GM12891 (cell line): ENCODE measurements around the gene TBC1D8.

ENCODE experiments used
- DNase-seq: peaks from one replicate; pipeline ENCODE4 v3.0.0; 2011; ENCODE audit warnings: low spot score; ENCODE audit not compliant: insufficient read length
- FAIRE-seq: peaks from 2 replicates; lab custom pipeline; 2011; peaks lifted over from hg19 to GRCh38; lab: Jason Lieb, UNC
- PAX5 ChIP-seq: IDR thresholded peaks from 2 replicates; pipeline ENCODE4 v1.6.1; 2011; ENCODE audit warnings: low read length, moderate library complexity, mild to moderate bottlenecking; ENCODE audit not compliant: insufficient read depth, severe bottlenecking
- POLR2A ChIP-seq: IDR thresholded peaks from 2 replicates; pipeline ENCODE4 v1.6.1; 2011; ENCODE audit warnings: low read depth, low read length, control low read depth
- POLR2AphosphoS5 ChIP-seq: IDR thresholded peaks from 2 replicates; pipeline ENCODE4 v1.6.1; 2011; ENCODE audit warnings: low read depth, low read length, control low read depth
- POU2F2 ChIP-seq: IDR thresholded peaks from 2 replicates; pipeline ENCODE4 v1.6.1; 2011; ENCODE audit warnings: low read depth, mild to moderate bottlenecking, control low read depth, low read length, moderate library complexity
- SPI1 ChIP-seq: IDR thresholded peaks from 2 replicates; pipeline ENCODE4 v1.6.1; 2011; ENCODE audit warnings: low read depth, low read length, control low read depth
- TAF1 ChIP-seq: IDR thresholded peaks from 2 replicates; pipeline ENCODE4 v1.6.1; 2011; ENCODE audit warnings: low read depth, low read length, control low read depth

TBC1D8 gene

GRCh38 chr2:101113441-101114267 lies 37.5 kb downstream of the TBC1D8 start:
- TF ChIP-seq PAX5: no peak
- TF ChIP-seq POLR2AphosphoS5: no peak
- TF ChIP-seq POLR2A: no peak
- TF ChIP-seq POU2F2: no peak
- no peak for TF ChIP-seq SPI1
- TF ChIP-seq TAF1: no peak
- FAIRE-seq: no peak
- no peak for DNase-seq

- DNase-seq (no peak), FAIRE-seq (no peak)
- TF ChIP-seq PAX5 (no peak), POLR2AphosphoS5 (no peak), SPI1 (0 out of 2 replicates have a peak, but pooled peaks have one; percentile 6), TAF1 (no peak), POU2F2 (no peak), POLR2A (no peak)
Observed at GRCh38 chr2:101112772-101113157, 38.4 kb downstream of the TBC1D8 start.

GRCh38 chr2:101111917-101112771 lies 39.0 kb downstream of the TBC1D8 start:
- peak; percentile 5 for FAIRE-seq
- TF ChIP-seq POLR2A: no peak
- TF ChIP-seq SPI1: no peak
- DNase-seq: no peak

- FAIRE-seq (no peak), DNase-seq (no peak)
- TF ChIP-seq POU2F2 (no peak), TAF1 (no peak), PAX5 (no peak), SPI1 (no peak), POLR2AphosphoS5 (no peak), POLR2A (no peak)
Observed at GRCh38 chr2:101111262-101111838, 39.8 kb downstream of the TBC1D8 start.

- DNase-seq (no peak), FAIRE-seq (no peak)
- no peak for TF ChIP-seq POU2F2
- no peak for TF ChIP-seq TAF1
- TF ChIP-seq PAX5: no peak
- TF ChIP-seq POLR2A: no peak
- TF ChIP-seq POLR2AphosphoS5: no peak
- no peak for TF ChIP-seq SPI1
Observed at GRCh38 chr2:101109451-101110118, 41.6 kb downstream of the TBC1D8 start.

- TF ChIP-seq POLR2A: no peak
- TF ChIP-seq POLR2AphosphoS5: no peak
- TF ChIP-seq TAF1: no peak
- no peak for TF ChIP-seq POU2F2
- TF ChIP-seq PAX5: no peak
- FAIRE-seq (no peak), DNase-seq (no peak)
Observed at GRCh38 chr2:101108357-101108756, 42.8 kb downstream of the TBC1D8 start.

- no peak for FAIRE-seq
- DNase-seq: no peak
- TF ChIP-seq TAF1 (no peak), PAX5 (no peak), POLR2A (no peak), SPI1 (no peak), POU2F2 (no peak), POLR2AphosphoS5 (no peak)
Observed at GRCh38 chr2:101107241-101107640, 43.9 kb downstream of the TBC1D8 start.

- DNase-seq (no peak), FAIRE-seq (peak; percentile 16)
- TF ChIP-seq POU2F2 (no peak), POLR2AphosphoS5 (no peak), PAX5 (no peak), TAF1 (no peak), SPI1 (no peak), POLR2A (no peak)
Observed at GRCh38 chr2:101106453-101107181, 44.6 kb downstream of the TBC1D8 start.
